SU-DHL-6 (cell line): Measurements from ENCODE around the gene SLC35A3.
A peak's percentile ranks its signal among the peaks of the same experiment; 100 is the strongest.
"Not testable (repeated sequence)": the region's sequence is repeated elsewhere in the genome, so short reads cannot be mapped to it uniquely, and the experiment has no call there.

Source experiments
- H2AFZ ChIP-seq: fragments of 200-600 bp; sonication (generic); 2 replicates; pipeline ENCODE4 v1.6.1; 2014; ENCODE audit warnings: low read depth, mild to moderate bottlenecking, moderate library complexity, mixed read lengths, antibody characterized with exemption, low read length; ENCODE audit not compliant: severe bottlenecking
- H3F3A ChIP-seq: fragments of 200-600 bp; shearing (Covaris generic); 2 replicates; pipeline ENCODE4 v1.6.0; 2016; ENCODE audit warnings: antibody characterized with exemption, mild to moderate bottlenecking; ENCODE audit not compliant: insufficient read depth
- H3K27ac ChIP-seq: fragments of 200-600 bp; sonication (generic); 2 replicates; pipeline ENCODE4 v1.5.1; 2016; ENCODE audit warnings: low read depth, mild to moderate bottlenecking, low read length, moderate library complexity, mixed read lengths
- H3K27me3 ChIP-seq: fragments of 200-600 bp; sonication (generic), shearing (Covaris generic); 2 replicates; pipeline ENCODE4 v1.6.0; 2014; ENCODE audit warnings: mild to moderate bottlenecking, low read length
- H3K36me3 ChIP-seq: fragments of 200-600 bp; sonication (generic); 2 replicates; pipeline ENCODE4 v1.6.1; 2014; ENCODE audit warnings: mild to moderate bottlenecking, low read length, mixed read lengths
- H3K4me2 ChIP-seq: fragments of 300-600, 200-600 bp; shearing (Covaris generic), sonication (generic); 2 replicates; pipeline ENCODE4 v1.6.0; 2014; ENCODE audit warnings: low read length, low read depth, mild to moderate bottlenecking; ENCODE audit not compliant: poor library complexity, severe bottlenecking
- H3K4me3 ChIP-seq: fragments of 200-600 bp; sonication (generic); 2 replicates; pipeline ENCODE4 v1.5.1; 2014; ENCODE audit warnings: antibody characterized with exemption, low read length, mild to moderate bottlenecking, mixed read lengths; ENCODE audit not compliant: insufficient read depth, poor library complexity, severe bottlenecking
- H3K79me2 ChIP-seq: fragments of 200-600 bp; sonication (generic); 2 replicates; pipeline ENCODE4 v1.6.1; 2014; ENCODE audit warnings: mild to moderate bottlenecking, low read length, moderate library complexity; ENCODE audit not compliant: insufficient read depth
- H3K9ac ChIP-seq: fragments of 200-600 bp; sonication (generic); 2 replicates; pipeline ENCODE4 v1.7.0; 2014; ENCODE audit warnings: mild to moderate bottlenecking, low read length
- H3K9me2 ChIP-seq: fragments of 200-600 bp; sonication (generic); replicated peaks from 2 replicates; pipeline ENCODE4 v1.6.1; 2014; ENCODE audit warnings: low read length; ENCODE audit not compliant: insufficient read depth
- H3K9me3 ChIP-seq: fragments of 200-600 bp; sonication (generic); 2 replicates; pipeline ENCODE4 v1.6.1; 2014; ENCODE audit warnings: low read length, mixed read lengths; ENCODE audit not compliant: insufficient read depth
- H4K20me1 ChIP-seq: fragments of 200-600 bp; sonication (generic); 2 replicates; pipeline ENCODE4 v1.6.1; 2014; ENCODE audit warnings: low read depth, mild to moderate bottlenecking, antibody characterized with exemption, low read length, moderate library complexity, mixed read lengths
- EZH2phosphoT487 ChIP-seq: fragments of 200-600 bp; sonication (generic), shearing (Covaris generic); conservative IDR thresholded peaks from 2 replicates; pipeline ENCODE4 v1.6.1; 2018; ENCODE audit warnings: mild to moderate bottlenecking, antibody characterized with exemption, low read length, moderate library complexity, mixed read lengths
- TF ChIP-seq, protein P1 (sequence below): fragments of 200-600 bp; sonication (generic); IDR thresholded peaks from one replicate; pipeline ENCODE4 v1.5.1; 2017; ENCODE audit warnings: antibody characterized with exemption, mild to moderate bottlenecking, low read length, moderate library complexity; ENCODE audit not compliant: insufficient read depth, poor library complexity, severe bottlenecking

The SLC35A3 gene

DNA sequence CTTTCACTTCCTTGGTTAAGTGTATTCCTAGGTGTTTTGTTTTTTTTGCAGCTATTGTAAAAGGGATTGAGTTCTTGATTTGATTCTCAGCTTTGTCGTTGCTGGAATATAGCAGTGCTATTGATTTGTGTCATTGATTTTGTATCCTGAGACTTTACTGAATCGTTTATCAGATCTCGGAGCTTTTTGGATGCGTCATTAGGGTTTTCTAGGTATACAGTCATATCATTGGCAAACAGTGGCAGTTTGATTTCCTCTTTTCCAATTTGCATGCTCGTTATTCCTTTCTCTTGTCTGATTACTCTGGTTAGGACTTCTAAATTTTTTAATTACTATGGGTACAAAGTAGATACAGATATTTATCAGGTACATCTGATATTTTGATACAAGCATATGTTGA, 75.4 kb downstream of the SLC35A3 start:
- Histone ChIP-seq H3K4me3 (no peak overlapping the region), H3K9me3 (no peaks in the 10 kb centered on the region), H3K27me3 (no peaks in the 10 kb centered on the region), H3K9me2 (no peaks in the 10 kb centered on the region), H2AFZ (no peak overlapping the region), H3K79me2 (peaks cover 99% of the 10 kb centered on the region), H4K20me1 (peaks cover 13% of the 10 kb centered on the region), H3K9ac (no peak overlapping the region), H3K36me3 (0 out of 2 replicates have a peak, but pooled peaks cover 7% of the 10 kb centered on the region), H3K27ac (no peak overlapping the region), H3K4me2 (no peak overlapping the region), H3F3A (peaks cover 10% of the 10 kb centered on the region; the same call in 1 of the 2 replicates)
- no peak for TF ChIP-seq EZH2phosphoT487
- TF ChIP-seq, protein P1, sequence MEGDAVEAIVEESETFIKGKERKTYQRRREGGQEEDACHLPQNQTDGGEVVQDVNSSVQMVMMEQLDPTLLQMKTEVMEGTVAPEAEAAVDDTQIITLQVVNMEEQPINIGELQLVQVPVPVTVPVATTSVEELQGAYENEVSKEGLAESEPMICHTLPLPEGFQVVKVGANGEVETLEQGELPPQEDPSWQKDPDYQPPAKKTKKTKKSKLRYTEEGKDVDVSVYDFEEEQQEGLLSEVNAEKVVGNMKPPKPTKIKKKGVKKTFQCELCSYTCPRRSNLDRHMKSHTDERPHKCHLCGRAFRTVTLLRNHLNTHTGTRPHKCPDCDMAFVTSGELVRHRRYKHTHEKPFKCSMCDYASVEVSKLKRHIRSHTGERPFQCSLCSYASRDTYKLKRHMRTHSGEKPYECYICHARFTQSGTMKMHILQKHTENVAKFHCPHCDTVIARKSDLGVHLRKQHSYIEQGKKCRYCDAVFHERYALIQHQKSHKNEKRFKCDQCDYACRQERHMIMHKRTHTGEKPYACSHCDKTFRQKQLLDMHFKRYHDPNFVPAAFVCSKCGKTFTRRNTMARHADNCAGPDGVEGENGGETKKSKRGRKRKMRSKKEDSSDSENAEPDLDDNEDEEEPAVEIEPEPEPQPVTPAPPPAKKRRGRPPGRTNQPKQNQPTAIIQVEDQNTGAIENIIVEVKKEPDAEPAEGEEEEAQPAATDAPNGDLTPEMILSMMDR: no peak

DNA sequence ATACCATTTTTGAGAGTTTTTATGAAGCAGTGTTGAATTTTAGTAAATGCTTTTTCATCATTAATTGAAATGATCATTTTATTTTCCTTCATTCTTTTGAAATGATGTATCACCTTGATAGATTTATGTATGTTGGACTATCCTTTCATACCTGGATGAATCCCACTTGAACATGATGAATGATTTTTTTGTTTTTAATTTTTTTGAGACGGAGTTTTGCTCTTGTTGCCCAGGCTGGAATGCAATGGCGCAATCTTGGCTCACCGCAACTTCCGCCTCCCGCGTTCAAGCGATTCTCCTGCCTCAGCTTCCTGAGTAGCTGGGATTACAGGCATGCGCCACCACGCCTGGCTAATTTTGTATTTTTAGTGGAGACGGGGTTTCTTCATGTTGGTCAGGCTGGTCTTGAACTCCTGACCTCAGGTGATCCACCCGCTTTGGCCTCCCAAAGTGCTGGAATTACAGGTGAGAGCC, 77.5 kb downstream of the SLC35A3 start:
- not testable (repeated sequence) for H3K4me3 ChIP-seq, H3K9me2 ChIP-seq, H3K27me3 ChIP-seq, H4K20me1 ChIP-seq, H2AFZ ChIP-seq, H3F3A ChIP-seq, H3K9me3 ChIP-seq, H3K9ac ChIP-seq
- H3K4me2 ChIP-seq: peak overlapping the region; percentile 53
- peaks cover 97% of the 10 kb centered on the region for H3K79me2 ChIP-seq
- H3K36me3 ChIP-seq: peaks cover 14% of the 10 kb centered on the region; the same call in 1 of the 2 replicates
- H3K27ac ChIP-seq: peak overlapping the region; percentile 40; the same call in 1 of the 2 replicates

DNA sequence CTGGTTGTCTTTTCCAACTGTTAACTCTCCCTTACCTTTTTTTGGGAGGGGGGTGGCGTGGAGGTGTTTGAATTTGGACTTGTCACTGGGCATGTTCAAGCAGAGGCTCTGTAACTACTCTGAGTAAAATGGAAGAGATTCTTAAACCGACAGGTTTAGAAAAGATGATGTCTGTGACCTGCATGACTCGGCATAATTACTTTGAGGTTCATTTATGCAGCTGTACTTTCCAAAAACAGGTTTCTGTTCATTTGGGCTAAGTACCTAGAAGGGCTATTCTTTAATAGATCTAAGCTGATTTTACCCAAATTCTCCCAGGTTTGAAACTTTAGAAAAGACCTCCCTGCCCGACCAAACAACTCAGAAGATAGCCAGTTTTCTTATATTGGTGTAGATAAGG, 80.3 kb downstream of the SLC35A3 start:
- Histone ChIP-seq H3K79me2 (peaks cover 92% of the 10 kb centered on the region), H3K4me3 (no peak overlapping the region), H3K9me3 (no peaks in the 10 kb centered on the region), H3K4me2 (no peak overlapping the region), H3K27ac (no peak overlapping the region), H2AFZ (no peak overlapping the region), H3K9me2 (no peaks in the 10 kb centered on the region), H3K9ac (no peak overlapping the region), H3K27me3 (no peaks in the 10 kb centered on the region), H4K20me1 (peaks cover 8% of the 10 kb centered on the region; the same call in 1 of the 2 replicates), H3F3A (0 out of 2 replicates have a peak, but pooled peaks cover 8% of the 10 kb centered on the region), H3K36me3 (peaks cover 17% of the 10 kb centered on the region; the same call in 1 of the 2 replicates)
- TF ChIP-seq EZH2phosphoT487: no peak
- TF ChIP-seq, protein P1: no peak

DNA sequence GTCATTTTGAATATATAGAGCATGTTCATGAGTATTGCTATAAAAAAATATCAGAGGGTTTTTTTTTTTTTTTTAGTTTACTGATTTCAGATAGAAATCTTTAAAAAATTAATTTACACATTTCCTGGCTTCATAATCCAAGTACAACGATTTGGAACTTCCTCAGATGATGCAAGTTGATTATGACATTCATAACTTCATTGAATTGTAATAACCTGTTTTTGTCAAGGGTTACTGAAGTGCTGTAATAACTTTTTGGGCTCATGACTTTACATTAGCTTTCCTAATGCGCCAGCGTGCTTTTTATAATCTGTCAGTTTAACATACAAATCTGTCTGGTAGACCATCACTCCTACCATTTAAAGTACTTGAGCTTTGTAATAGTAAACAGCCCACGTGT, 81.6 kb downstream of the SLC35A3 start:
- H3F3A ChIP-seq: 0 out of 2 replicates have a peak, but pooled peaks cover 8% of the 10 kb centered on the region
- no peaks in the 10 kb centered on the region for H3K9me2 ChIP-seq
- TF ChIP-seq EZH2phosphoT487: no peak
- TF ChIP-seq, protein P1: no peak
- H3K9me3 ChIP-seq: no peaks in the 10 kb centered on the region
- H4K20me1 ChIP-seq: peaks cover 4% of the 10 kb centered on the region; the same call in 1 of the 2 replicates
- peaks cover 17% of the 10 kb centered on the region; the same call in 1 of the 2 replicates for H3K36me3 ChIP-seq
- H3K27me3 ChIP-seq: no peaks in the 10 kb centered on the region
- no peak overlapping the region for H2AFZ ChIP-seq
- H3K27ac ChIP-seq: no peak overlapping the region
- H3K4me3 ChIP-seq: no peak overlapping the region
- H3K4me2 ChIP-seq: no peak overlapping the region
- H3K79me2 ChIP-seq: peaks cover 92% of the 10 kb centered on the region
- H3K9ac ChIP-seq: no peak overlapping the region
